Skeletal muscle tissue (tissue), 4 donors: Measurements from ENCODE around the gene THAP6. TPM values are rescaled to one million over a fixed set of nuclear protein-coding genes. Genes with fewer than 3 reads are reported as not detected.
"Not testable (repeated sequence)": the region's sequence is repeated elsewhere in the genome, so short reads cannot be mapped to it uniquely, and the experiment has no call there.

Source experiments
- H3K27ac ChIP-seq: one replicate; pipeline ENCODE4 v1.7.0; 2013; ENCODE audit warnings: mild to moderate bottlenecking, low read depth, low read length, inconsistent platforms
- H3K27me3 ChIP-seq, 3 donors: one replicate each; pipeline ENCODE4 v1.7.0; 2013; ENCODE audit warnings: low read length in 3 of 3; ENCODE audit not compliant: control insufficient read depth in 3 of 3, insufficient read depth in 3 of 3
- H3K36me3 ChIP-seq, 3 donors: one replicate each; pipeline ENCODE4 v1.7.0; 2013; ENCODE audit warnings: low read length in 3 of 3; ENCODE audit not compliant: control insufficient read depth in 3 of 3, insufficient read depth in 3 of 3
- H3K4me1 ChIP-seq, 3 donors: one replicate each; pipeline ENCODE4 v1.7.0; 2013; ENCODE audit warnings: low read length in 3 of 3, mild to moderate bottlenecking in 3 of 3; ENCODE audit not compliant: control insufficient read depth in 3 of 3, insufficient read depth in 3 of 3
- H3K4me3 ChIP-seq, 3 donors: one replicate each; pipeline ENCODE4 v1.7.0; 2013; ENCODE audit warnings: low read length in 3 of 3
- H3K9ac ChIP-seq, 3 donors: one replicate each; pipeline ENCODE4 v1.7.0; 2013; ENCODE audit warnings: low read length in 3 of 3, mild to moderate bottlenecking in 3 of 3, moderate library complexity in 2 of 3, low read depth in 1 of 3
- H3K9me3 ChIP-seq, 3 donors: one replicate each; pipeline ENCODE4 v1.7.0; 2013; ENCODE audit warnings: low read length in 3 of 3; ENCODE audit not compliant: control insufficient read depth in 3 of 3
- total RNA-seq: library from RNA; depleted of rRNA; stranded (reverse); fragments of >200 nt; gene quantifications from one replicate; pipeline ENCODE4 v1.2.3, GENCODE V29; 2014
- donor health status: Osteomylitis.

THAP6 gene
- total RNA-seq, 1 donor from 2014 or later: 12.0 TPM

- Histone ChIP-seq H3K9ac (peak overlapping the region in 1 of 3 donors; percentile 23), H3K36me3 (peaks cover 0 to 14% (median 11%) of the 10 kb centered on the region in 3 donors), H3K4me3 (no peak overlapping the region), H3K4me1 (peaks cover 18 to 30% (median 28%) of the 10 kb centered on the region in 3 donors), H3K27ac (no peak overlapping the region), H3K27me3 (no peaks in the 10 kb centered on the region), H3K9me3 (no peaks in the 10 kb centered on the region)
These were observed 1.9 kb downstream of the THAP6 start for GRCh38 chr4:75516144-75516543.

GRCh38 chr4:75519452-75519851 lies 5.2 kb downstream of the THAP6 start:
- not testable (repeated sequence) for H3K27me3 ChIP-seq, H3K9ac ChIP-seq, H3K4me1 ChIP-seq, H3K27ac ChIP-seq, H3K4me3 ChIP-seq, H3K9me3 ChIP-seq
- peaks cover 0 to 23% (median 18%) of the 10 kb centered on the region in 3 donors for H3K36me3 ChIP-seq

GRCh38 chr4:75525086-75525485 lies 10.8 kb downstream of the THAP6 start:
- H3K27ac ChIP-seq: no peak overlapping the region
- H3K9ac ChIP-seq: no peak overlapping the region
- no peaks in the 10 kb centered on the region for H3K27me3 ChIP-seq
- peaks cover 3 to 41% (median 20%) of the 10 kb centered on the region in 3 donors for H3K36me3 ChIP-seq
- no peaks in the 10 kb centered on the region for H3K4me1 ChIP-seq
- no peaks in the 10 kb centered on the region for H3K9me3 ChIP-seq
- no peak overlapping the region for H3K4me3 ChIP-seq

GRCh38 chr4:75525910-75526309 lies 11.6 kb downstream of the THAP6 start:
- H3K9me3 ChIP-seq: no peaks in the 10 kb centered on the region
- H3K27me3 ChIP-seq: no peaks in the 10 kb centered on the region
- H3K36me3 ChIP-seq: peaks cover 3 to 47% (median 26%) of the 10 kb centered on the region in 3 donors
- H3K9ac ChIP-seq: no peak overlapping the region
- H3K4me3 ChIP-seq: no peak overlapping the region
- H3K27ac ChIP-seq: no peak overlapping the region
- no peaks in the 10 kb centered on the region for H3K4me1 ChIP-seq

- Histone ChIP-seq H3K27me3 (no peaks in the 10 kb centered on the region), H3K27ac (no peak overlapping the region), H3K4me1 (no peaks in the 10 kb centered on the region), H3K4me3 (no peak overlapping the region), H3K9me3 (no peaks in the 10 kb centered on the region), H3K36me3 (peaks cover 4 to 56% (median 25%) of the 10 kb centered on the region in 3 donors), H3K9ac (no peak overlapping the region)
These were observed 13.2 kb downstream of the THAP6 start for GRCh38 chr4:75527482-75527881.

- H3K4me1 ChIP-seq: no peaks in the 10 kb centered on the region
- H3K4me3 ChIP-seq: no peak overlapping the region
- H3K36me3 ChIP-seq: peaks cover 6 to 49% (median 18%) of the 10 kb centered on the region in 3 donors
- no peak overlapping the region for H3K9ac ChIP-seq
- H3K27ac ChIP-seq: no peak overlapping the region
- no peaks in the 10 kb centered on the region for H3K27me3 ChIP-seq
- no peaks in the 10 kb centered on the region for H3K9me3 ChIP-seq
These were observed 16.5 kb downstream of the THAP6 start for GRCh38 chr4:75530556-75531322.

- H3K27me3 ChIP-seq, H3K9me3 ChIP-seq, H3K4me3 ChIP-seq, H3K27ac ChIP-seq, H3K4me1 ChIP-seq, H3K9ac ChIP-seq: not testable (repeated sequence)
- peaks cover 6 to 42% (median 18%) of the 10 kb centered on the region in 3 donors for H3K36me3 ChIP-seq
These were observed 17.4 kb downstream of the THAP6 start for GRCh38 chr4:75531536-75532143.

- not testable (repeated sequence) for H3K4me1 ChIP-seq, H3K9ac ChIP-seq
- peaks cover 6 to 26% (median 13%) of the 10 kb centered on the region in 3 donors for H3K36me3 ChIP-seq
These were observed 19.1 kb downstream of the THAP6 start for GRCh38 chr4:75533339-75533887.

GRCh38 chr4:75533926-75534325 lies 19.7 kb downstream of the THAP6 start:
- H3K4me3 ChIP-seq, H3K27ac ChIP-seq, H3K9ac ChIP-seq, H3K27me3 ChIP-seq, H3K9me3 ChIP-seq, H3K4me1 ChIP-seq: not testable (repeated sequence)
- peaks cover 6 to 26% (median 13%) of the 10 kb centered on the region in 3 donors for H3K36me3 ChIP-seq

More at GRCh38 chr4:75533339-75533887, 19.1 kb downstream of the THAP6 start:
- H3K27ac ChIP-seq, H3K4me3 ChIP-seq, H3K9me3 ChIP-seq, H3K27me3 ChIP-seq: not testable (repeated sequence)

GRCh38 chr4:75537308-75537707 lies 23.0 kb downstream of the THAP6 start:
- not testable (repeated sequence) for H3K4me1 ChIP-seq, H3K27me3 ChIP-seq

More at GRCh38 chr4:75537308-75537707, 23.0 kb downstream of the THAP6 start:
- not testable (repeated sequence) for H3K4me3 ChIP-seq, H3K27ac ChIP-seq, H3K9me3 ChIP-seq, H3K9ac ChIP-seq
- peaks cover 0 to 13% (median 5%) of the 10 kb centered on the region in 3 donors for H3K36me3 ChIP-seq
